H9 (cell line): Measurements from ENCODE around the gene OSBPL10. TPM values are rescaled to one million over a fixed set of nuclear protein-coding genes. Genes with fewer than 3 reads are reported as not detected.

Experiments used
- DNase-seq: peaks from one replicate; pipeline ENCODE4 v3.0.0-alpha.2; 2017
- H2AFZ ChIP-seq: one replicate; pipeline ENCODE4 v1.6.1; 2013; ENCODE audit warnings: mild to moderate bottlenecking, low read length, control low read depth, moderate library complexity
- H2AK5ac ChIP-seq: 2 replicates; pipeline ENCODE4 v1.6.1; 2013; ENCODE audit warnings: low read length, control low read depth, mixed read lengths; ENCODE audit not compliant: insufficient read length
- H2BK120ac ChIP-seq: one replicate; pipeline ENCODE4 v1.6.1; 2013; ENCODE audit warnings: low read depth, mild to moderate bottlenecking, low read length, control low read depth, inconsistent platforms; ENCODE audit not compliant: poor library complexity, severe bottlenecking
- H2BK12ac ChIP-seq: 2 replicates; pipeline ENCODE4 v1.6.1; 2013; ENCODE audit warnings: low read length, control low read depth, mixed read lengths, low read depth; ENCODE audit not compliant: insufficient read length
- H2BK15ac ChIP-seq: 2 replicates; pipeline ENCODE4 v1.6.1; 2013; ENCODE audit warnings: low read depth, low read length, control low read depth
- H2BK20ac ChIP-seq: one replicate; pipeline ENCODE4 v1.6.1; 2013; ENCODE audit warnings: low read depth, mild to moderate bottlenecking, low read length, control low read depth, inconsistent platforms; ENCODE audit not compliant: poor library complexity, severe bottlenecking
- H2BK5ac ChIP-seq: 2 replicates; pipeline ENCODE4 v1.6.1; 2013; ENCODE audit warnings: low read length, control low read depth, mixed read lengths; ENCODE audit not compliant: insufficient read length
- H3K14ac ChIP-seq: 2 replicates; pipeline ENCODE4 v1.6.1; 2013; ENCODE audit warnings: low read length, control low read depth; ENCODE audit not compliant: insufficient read depth
- H3K18ac ChIP-seq: 2 replicates; pipeline ENCODE4 v1.6.1; 2013; ENCODE audit warnings: low read depth, mild to moderate bottlenecking, mixed read lengths, low read length, control low read depth; ENCODE audit not compliant: insufficient read length
- H3K23ac ChIP-seq: 2 replicates; pipeline ENCODE4 v1.6.1; 2013; ENCODE audit warnings: low read length, control low read depth, mixed read lengths, low read depth; ENCODE audit not compliant: insufficient read length
- H3K23me2 ChIP-seq: 2 replicates; pipeline ENCODE4 v1.6.1; 2013; ENCODE audit warnings: low read depth, mild to moderate bottlenecking, mixed read lengths, low read length, control low read depth; ENCODE audit not compliant: insufficient read length, poor library complexity, severe bottlenecking
- H3K27ac ChIP-seq: 2 replicates; pipeline ENCODE4 v1.5.1; 2013; ENCODE audit warnings: low read length, control low read depth, mixed read lengths, low read depth; ENCODE audit not compliant: insufficient read length
- H3K27me3 ChIP-seq: 2 replicates; pipeline ENCODE4 v1.6.1; 2013; ENCODE audit warnings: low read length, control low read depth, inconsistent platforms; ENCODE audit not compliant: insufficient read depth
- H3K4ac ChIP-seq: 2 replicates; pipeline ENCODE4 v1.6.1; 2013; ENCODE audit warnings: low read depth, mild to moderate bottlenecking, control low read depth, inconsistent platforms, low read length, moderate library complexity
- H3K4me1 ChIP-seq: 2 replicates; pipeline ENCODE4 v1.6.1; 2013; ENCODE audit warnings: low read length, control low read depth, inconsistent platforms; ENCODE audit not compliant: insufficient read depth
- H3K4me2 ChIP-seq: 2 replicates; pipeline ENCODE4 v1.6.1; 2013; ENCODE audit warnings: low read length, control low read depth, mixed read lengths; ENCODE audit not compliant: insufficient read length, insufficient read depth
- H3K56ac ChIP-seq: 2 replicates; pipeline ENCODE4 v1.6.1; 2013; ENCODE audit warnings: low read depth, mild to moderate bottlenecking, mixed read lengths, low read length, control low read depth; ENCODE audit not compliant: insufficient read length
- H3K79me1 ChIP-seq: 2 replicates; pipeline ENCODE4 v1.6.1; 2013; ENCODE audit warnings: low read depth, mild to moderate bottlenecking, moderate library complexity, low read length, control low read depth, inconsistent platforms; ENCODE audit not compliant: insufficient read depth, poor library complexity, severe bottlenecking
- H3K79me2 ChIP-seq: 2 replicates; pipeline ENCODE4 v1.6.1; 2013; ENCODE audit warnings: low read length, control low read depth, inconsistent platforms; ENCODE audit not compliant: insufficient read depth
- H3K9ac ChIP-seq: 2 replicates; pipeline ENCODE4 v1.6.1; 2013; ENCODE audit warnings: low read length, control low read depth, mixed read lengths; ENCODE audit not compliant: insufficient read length; ENCODE audit errors: extremely low read depth
- H3K9me3 ChIP-seq: one replicate; pipeline ENCODE4 v1.6.1; 2013; ENCODE audit warnings: low read depth, low read length, inconsistent platforms; ENCODE audit not compliant: control insufficient read depth
- H3T11ph ChIP-seq: one replicate; pipeline ENCODE4 v1.6.1; 2013; ENCODE audit warnings: mild to moderate bottlenecking, low read length, control low read depth, inconsistent platforms
- H4K20me1 ChIP-seq: one replicate; pipeline ENCODE4 v1.6.1; 2013; ENCODE audit not compliant: control insufficient read depth, insufficient read length, insufficient read depth
- H4K5ac ChIP-seq: 2 replicates; pipeline ENCODE4 v1.6.1; 2013; ENCODE audit warnings: low read depth, mild to moderate bottlenecking, mixed read lengths, low read length, control low read depth; ENCODE audit not compliant: insufficient read length
- H4K8ac ChIP-seq: replicated peaks from 2 replicates; pipeline ENCODE4 v1.6.1; 2013; ENCODE audit warnings: low read length, control low read depth, mixed read lengths, low read depth; ENCODE audit not compliant: insufficient read length
- H4K91ac ChIP-seq: 2 replicates; pipeline ENCODE4 v1.6.1; 2013; ENCODE audit warnings: low read depth, mild to moderate bottlenecking, moderate library complexity, mixed read lengths, low read length, control low read depth; ENCODE audit not compliant: insufficient read length
- H3K27ac Mint-ChIP-seq, 3 experiments: 2 replicates in 2 of 3; 3 replicates in 1 of 3; pipeline ENCODE4 v1.8.0; 2020 to 2021; ENCODE audit warnings: mixed read lengths in 3 of 3, mild to moderate bottlenecking in 1 of 3, moderate library complexity in 1 of 3
- H3K27me3 Mint-ChIP-seq: 2 replicates; pipeline ENCODE4 v1.8.0; 2021; ENCODE audit warnings: low read depth, mild to moderate bottlenecking, moderate library complexity, mixed read lengths
- H3K36me3 Mint-ChIP-seq, 3 experiments: 2 replicates in 2 of 3; 3 replicates in 1 of 3; pipeline ENCODE4 v1.8.0; 2020 to 2021; ENCODE audit warnings: low read depth in 3 of 3, mixed read lengths in 3 of 3; ENCODE audit not compliant: insufficient read depth in 1 of 3
- H3K4me1 Mint-ChIP-seq, 2 experiments: 2 replicates each; pipeline ENCODE4 v1.8.0; 2020; ENCODE audit warnings: mixed read lengths in 2 of 2
- H3K4me3 Mint-ChIP-seq, 2 experiments: 2 replicates in 1 of 2; 3 replicates in 1 of 2; pipeline ENCODE4 v1.8.0; 2020 to 2021; ENCODE audit warnings: mild to moderate bottlenecking in 2 of 2, mixed read lengths in 2 of 2, moderate library complexity in 1 of 2
- H3K9me3 Mint-ChIP-seq, 2 experiments: 2 replicates in 1 of 2; 3 replicates in 1 of 2; pipeline ENCODE4 v1.8.0; 2020; ENCODE audit warnings: mild to moderate bottlenecking in 2 of 2, mixed read lengths in 2 of 2, moderate library complexity in 1 of 2
- WGBS: extraction: QIAGEN DNeasy Blood & Tissue Kit; methylation state at CpG from one replicate; pipeline ENCODE4 v1.1.7; 2013; ENCODE audit warnings: missing lambda C conversion rate, low lambda C conversion rate, mixed read lengths; ENCODE audit not compliant: insufficient read length; ENCODE audit errors: extremely low coverage; 5-methylcytosine and 5-hydroxymethylcytosine counted together
- total RNA-seq: library from RNA; stranded (reverse); gene quantifications from 2 replicates; pipeline ENCODE4 v1.2.1, GENCODE V29; 2021
- TF ChIP-seq, protein P1 (sequence below): fragments of 200-600 bp; sonication (generic); conservative IDR thresholded peaks from 3 replicates; pipeline ENCODE4 v1.8.0; 2021; ENCODE audit warnings: antibody characterized with exemption, mild to moderate bottlenecking

Gene OSBPL10
- total RNA-seq, 1 experiment from 2014 or later, result 42.7 TPM

DNA sequence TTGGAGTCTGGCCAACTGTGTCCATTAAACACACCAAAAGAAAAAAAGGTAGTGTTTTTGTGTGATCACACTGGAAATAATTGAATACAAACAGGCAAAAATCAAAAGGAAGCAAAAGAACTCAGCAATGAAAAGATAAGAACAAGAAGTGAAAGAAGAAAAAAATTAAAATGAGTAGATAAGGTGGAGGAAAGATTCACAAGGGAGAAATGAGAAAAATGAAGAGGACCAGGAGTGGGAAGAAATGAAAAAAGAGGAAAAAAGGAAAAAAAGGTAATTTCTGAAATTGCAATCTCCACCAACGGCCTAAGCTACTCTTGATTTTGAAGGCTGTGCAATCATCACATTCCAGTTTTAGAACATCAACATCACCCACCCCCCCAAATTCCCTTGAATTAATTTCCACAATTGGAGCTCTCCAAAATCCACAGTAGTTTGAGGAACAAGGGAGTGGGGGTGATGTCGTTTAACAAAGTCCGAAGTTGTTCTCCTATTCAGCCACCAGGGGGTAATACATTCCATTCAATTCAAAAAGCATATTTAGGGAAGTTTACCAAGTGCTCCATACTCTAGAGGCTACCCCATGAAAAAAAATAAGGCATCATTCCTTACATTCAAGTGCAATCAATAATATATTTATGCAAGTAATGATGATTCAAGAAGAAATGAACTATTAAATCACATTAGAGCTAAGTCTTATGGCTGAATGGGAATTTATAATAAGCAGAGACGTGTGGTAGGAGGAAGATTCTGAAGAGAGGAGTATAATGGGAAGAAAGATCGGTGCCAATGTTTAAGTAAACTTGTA, 37.9 kb upstream of the OSBPL10 start:
- H3K4me1 Mint-ChIP-seq, result peaks cover 0 to 5% of the 10 kb centered on the region in 2 experiments; a peak in 2 of 4 replicates
- Histone ChIP-seq H3K18ac (no peak overlapping the region), H4K5ac (no peak overlapping the region), H4K91ac (no peak overlapping the region), H2BK120ac (no peak overlapping the region), H2AK5ac (no peak overlapping the region), H2AFZ (no peak overlapping the region), H2BK15ac (no peak overlapping the region), H2BK12ac (no peak overlapping the region), H3K23ac (no peak overlapping the region), H3K27me3 (no peaks in the 10 kb centered on the region), H3K27ac (no peak overlapping the region), H3K4ac (no peak overlapping the region), H3K79me1 (no peaks in the 10 kb centered on the region), H3K9me3 (no peaks in the 10 kb centered on the region), H3T11ph (no peak overlapping the region), H3K56ac (no peak overlapping the region), H3K9ac (no peak overlapping the region), H4K20me1 (no peaks in the 10 kb centered on the region), H3K4me1 (no peaks in the 10 kb centered on the region), H2BK5ac (no peak overlapping the region), H3K23me2 (no peaks in the 10 kb centered on the region), H2BK20ac (no peak overlapping the region), H3K79me2 (no peaks in the 10 kb centered on the region), H3K14ac (no peak overlapping the region), H3K4me2 (no peak overlapping the region), H4K8ac (no peak overlapping the region)
- H3K9me3 Mint-ChIP-seq, result peaks cover 2 to 4% of the 10 kb centered on the region in 2 experiments; a peak in 3 of 5 replicates
- no peak overlapping the region; a peak in 1 of 7 replicates for H3K27ac Mint-ChIP-seq
- DNase-seq, result no peak
- H3K27me3 Mint-ChIP-seq, result no peaks in the 10 kb centered on the region
- no CpG with 5 or more reads among the region's 5 CpGs for WGBS
- TF ChIP-seq, protein P1, sequence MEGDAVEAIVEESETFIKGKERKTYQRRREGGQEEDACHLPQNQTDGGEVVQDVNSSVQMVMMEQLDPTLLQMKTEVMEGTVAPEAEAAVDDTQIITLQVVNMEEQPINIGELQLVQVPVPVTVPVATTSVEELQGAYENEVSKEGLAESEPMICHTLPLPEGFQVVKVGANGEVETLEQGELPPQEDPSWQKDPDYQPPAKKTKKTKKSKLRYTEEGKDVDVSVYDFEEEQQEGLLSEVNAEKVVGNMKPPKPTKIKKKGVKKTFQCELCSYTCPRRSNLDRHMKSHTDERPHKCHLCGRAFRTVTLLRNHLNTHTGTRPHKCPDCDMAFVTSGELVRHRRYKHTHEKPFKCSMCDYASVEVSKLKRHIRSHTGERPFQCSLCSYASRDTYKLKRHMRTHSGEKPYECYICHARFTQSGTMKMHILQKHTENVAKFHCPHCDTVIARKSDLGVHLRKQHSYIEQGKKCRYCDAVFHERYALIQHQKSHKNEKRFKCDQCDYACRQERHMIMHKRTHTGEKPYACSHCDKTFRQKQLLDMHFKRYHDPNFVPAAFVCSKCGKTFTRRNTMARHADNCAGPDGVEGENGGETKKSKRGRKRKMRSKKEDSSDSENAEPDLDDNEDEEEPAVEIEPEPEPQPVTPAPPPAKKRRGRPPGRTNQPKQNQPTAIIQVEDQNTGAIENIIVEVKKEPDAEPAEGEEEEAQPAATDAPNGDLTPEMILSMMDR, result peak; percentile 80
- no peak overlapping the region for H3K4me3 Mint-ChIP-seq
- H3K36me3 Mint-ChIP-seq, result no peaks in the 10 kb centered on the region
